ENCODE results near the gene CLTB.
"Not testable (repeated sequence)": the region's sequence is repeated elsewhere in the genome, so short reads cannot be mapped to it uniquely, and the experiment has no call there.

Gene CLTB

DNA sequence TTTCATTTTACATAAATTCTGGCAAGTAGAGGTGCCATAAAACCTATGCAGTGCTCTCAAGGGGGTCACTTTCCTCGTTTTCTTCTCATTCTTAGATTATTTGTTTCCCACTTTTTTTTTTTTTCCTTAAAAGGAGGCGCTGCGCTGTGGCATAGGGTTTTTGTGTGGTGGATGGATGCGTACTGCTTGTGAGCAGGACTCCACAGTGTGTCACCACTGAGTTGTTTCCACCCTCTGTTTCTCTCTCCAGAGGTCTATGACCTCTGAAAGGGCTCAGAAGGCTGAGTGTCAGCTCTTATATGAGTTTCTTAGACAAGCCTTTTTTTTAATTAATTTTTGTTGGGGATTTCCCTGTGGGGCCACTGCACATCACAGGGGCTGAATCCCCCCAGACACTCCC is 13.6 kb upstream of the CLTB start:
- in situ Hi-C loops (cut with MboI; ENCODE audit: low sequenced_read_pairs), result no loop called here

DNA sequence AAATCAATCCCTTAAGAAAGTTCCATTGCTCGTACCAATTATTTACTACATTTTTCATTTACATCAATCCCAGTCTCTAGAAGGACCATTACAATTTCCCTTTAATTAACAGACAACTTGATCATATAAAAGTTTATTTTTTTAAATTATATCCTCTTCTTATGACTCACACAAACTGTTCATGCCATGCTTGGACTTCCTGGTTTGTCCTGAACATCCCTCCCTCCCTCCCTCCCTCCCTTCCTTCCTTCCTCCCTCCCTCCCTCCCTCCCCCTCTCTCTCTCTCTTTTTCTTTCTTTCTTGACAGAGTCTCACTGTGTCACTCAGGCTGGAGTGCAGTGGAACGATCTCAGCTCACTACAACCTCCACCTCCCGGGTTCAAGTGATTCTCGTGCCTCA is 11.6 kb upstream of the CLTB start:
- in situ Hi-C loops (cut with MboI; ENCODE audit: low sequenced_read_pairs), result no loop called here

DNA sequence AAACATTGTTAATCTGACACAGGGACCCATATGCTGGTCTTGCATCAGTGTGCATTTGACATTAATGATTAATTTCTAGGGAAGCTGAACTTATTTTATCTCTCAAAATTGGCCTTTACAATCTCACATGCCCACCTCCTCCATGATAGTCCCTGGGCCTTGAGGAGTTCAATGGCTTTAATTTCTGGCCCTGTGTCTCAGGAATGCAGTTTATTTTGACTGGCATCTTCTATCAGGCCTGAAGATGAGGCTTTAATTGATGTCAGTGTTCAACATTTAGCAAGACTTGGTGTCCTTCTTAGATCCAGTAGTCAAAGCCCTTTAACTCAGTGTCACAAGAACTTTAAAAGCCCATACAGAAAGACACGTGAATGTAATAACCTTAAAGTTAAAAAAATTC is 10.5 kb upstream of the CLTB start:
- in situ Hi-C loops (cut with MboI; ENCODE audit: low sequenced_read_pairs), result no loop called here

DNA sequence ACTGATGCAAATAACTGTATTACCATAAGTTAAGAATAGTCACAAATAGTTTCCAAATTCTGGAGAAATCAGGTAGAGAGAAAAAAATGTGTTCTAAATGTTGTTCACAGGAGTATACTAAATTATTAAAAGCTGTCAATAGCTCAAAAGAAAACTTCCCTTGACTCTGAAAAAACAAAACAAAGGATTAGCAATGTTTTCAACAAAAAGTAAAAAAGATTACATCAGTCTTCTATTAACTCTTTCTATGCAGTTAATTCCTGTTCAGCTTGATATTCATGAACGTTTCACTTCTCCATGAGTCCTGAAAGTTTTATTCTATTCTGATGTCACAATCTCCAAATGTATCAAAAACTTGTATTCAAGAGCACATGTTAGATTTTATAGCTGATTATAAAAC is 9.5 kb upstream of the CLTB start:
- in situ Hi-C loops (cut with MboI; ENCODE audit: low sequenced_read_pairs), result no loop called here

DNA sequence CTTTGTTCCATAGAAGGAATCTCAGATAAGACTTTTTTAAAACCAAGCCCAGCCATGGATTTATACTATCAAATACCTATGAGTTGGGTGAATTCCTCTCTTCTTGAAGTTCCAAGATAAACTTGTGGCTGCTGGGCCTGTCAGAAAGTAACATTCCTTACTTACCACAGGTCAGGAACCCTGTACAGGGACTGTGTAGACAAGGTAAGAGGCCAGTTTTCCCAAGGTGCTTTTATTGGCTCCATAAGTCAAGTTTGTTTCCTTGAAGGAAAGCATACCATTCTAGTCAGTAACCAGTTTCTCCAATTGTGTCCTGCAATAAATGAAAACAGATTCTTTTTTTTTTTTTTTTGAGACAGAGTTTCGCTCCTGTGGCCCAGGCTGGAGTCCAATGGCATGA is 8.8 kb upstream of the CLTB start:
- in situ Hi-C loops (cut with MboI; ENCODE audit: low sequenced_read_pairs), result no loop called here

DNA sequence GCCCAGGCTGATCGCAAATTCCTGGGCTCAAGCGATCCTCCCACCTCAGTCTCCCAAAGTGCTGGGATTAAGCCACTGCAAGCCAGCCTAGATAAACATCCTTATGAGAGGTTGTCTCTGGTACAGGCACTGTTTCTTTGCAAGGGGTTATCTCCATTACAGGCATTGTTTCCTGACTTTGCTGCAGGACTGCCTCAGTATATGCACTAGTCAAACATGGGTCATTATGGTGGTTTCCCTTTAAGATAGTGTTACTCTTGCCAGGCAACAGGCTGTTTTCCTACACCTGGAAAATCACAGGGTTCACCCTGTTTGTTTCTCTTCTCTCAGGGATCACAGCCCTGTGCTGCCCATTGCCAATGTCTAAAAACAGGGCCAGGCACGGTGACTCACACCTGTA is 7.8 kb upstream of the CLTB start:
- in situ Hi-C loops (cut with MboI; ENCODE audit: low sequenced_read_pairs), result no loop called here

DNA sequence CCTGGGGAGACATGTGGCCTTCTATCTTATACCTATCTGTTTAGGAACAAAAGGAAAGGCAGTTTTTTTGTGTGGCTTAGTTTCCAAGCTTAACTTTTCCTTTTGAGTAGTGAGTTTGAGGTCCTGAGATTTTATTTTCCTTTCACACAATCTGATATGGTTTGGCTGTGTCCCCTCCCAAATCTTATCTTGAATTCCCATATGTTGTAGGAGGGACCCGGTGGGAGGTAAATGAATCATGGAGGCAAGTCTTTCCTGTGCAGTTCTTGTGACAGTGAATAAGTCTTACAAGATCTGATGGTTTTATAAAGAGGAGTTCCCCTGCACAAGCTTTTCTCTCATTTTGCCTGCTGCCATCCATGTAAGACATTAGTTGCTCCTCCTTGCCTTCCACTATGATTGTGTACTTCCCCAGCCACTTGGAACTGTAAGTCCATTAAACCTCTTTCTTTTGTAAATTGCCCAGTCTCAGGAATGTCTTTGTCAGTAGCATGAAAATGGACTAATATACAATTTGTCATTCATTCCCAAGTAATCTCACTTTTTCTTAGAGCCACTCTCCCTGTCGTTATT is 4.7 kb upstream of the CLTB start:
- in situ Hi-C loops (cut with MboI; ENCODE audit: low sequenced_read_pairs), result no loop called here

DNA sequence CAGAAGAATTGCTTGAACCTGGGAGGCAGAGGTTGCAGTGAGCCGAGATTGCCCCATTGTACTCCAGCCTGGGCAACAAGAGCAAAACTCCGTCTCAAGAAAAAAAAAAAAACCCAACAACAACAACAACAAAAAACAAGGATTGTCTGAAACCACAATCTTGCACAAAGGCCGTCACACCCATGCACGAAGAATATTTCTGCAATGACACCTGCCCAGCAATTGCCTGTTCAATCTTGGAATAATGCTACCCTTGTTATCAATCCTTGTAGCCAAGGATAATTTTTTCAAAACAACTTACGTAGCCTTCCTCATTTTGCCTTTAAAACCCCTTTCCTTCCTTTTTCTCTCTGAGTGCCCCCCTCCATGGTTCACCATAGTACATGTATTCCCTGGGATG is 3.7 kb upstream of the CLTB start:
- in situ Hi-C loops (cut with MboI; ENCODE audit: low sequenced_read_pairs), result no loop called here

DNA sequence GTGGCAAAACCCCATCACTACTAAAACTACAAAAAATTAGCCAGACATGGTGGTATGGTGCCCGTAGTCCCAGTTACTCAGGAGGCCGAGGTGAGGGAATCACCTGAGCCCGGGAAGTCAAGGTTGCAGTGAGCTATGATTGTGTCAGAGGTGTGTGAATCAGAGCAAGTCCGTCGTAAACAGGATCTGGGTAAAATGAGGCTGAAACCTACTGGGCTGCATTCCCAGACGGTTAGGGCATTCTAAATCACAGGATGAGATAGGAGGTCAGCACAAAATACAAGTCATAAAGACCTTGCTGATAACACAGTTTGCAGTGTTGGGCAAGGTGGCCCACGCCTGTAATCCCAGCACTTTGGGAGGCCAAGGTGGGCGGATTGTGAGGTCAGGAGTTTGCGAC is 1.9 kb upstream of the CLTB start:
- in situ Hi-C loops (cut with MboI; ENCODE audit: low sequenced_read_pairs), result no loop called here

DNA sequence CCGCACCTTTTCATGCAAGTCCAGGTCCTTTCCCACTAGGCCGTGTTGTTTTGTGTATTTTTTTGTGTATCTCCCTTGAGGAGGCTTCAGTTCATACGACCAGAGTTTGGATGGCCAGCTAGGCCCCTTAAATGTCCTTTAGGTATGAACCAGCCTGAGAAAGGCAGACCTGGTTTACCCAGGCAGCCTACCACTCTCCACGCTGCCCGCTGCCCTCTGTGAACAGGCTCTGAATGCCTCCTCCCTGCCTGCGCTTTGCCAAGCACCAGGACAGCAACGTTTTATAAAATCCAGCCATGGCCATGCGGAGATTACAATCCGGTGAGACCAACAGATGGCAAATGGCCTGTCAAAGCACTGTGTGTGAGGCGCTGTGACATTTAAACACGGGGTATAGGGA is 626 bp upstream of the CLTB start:
- in situ Hi-C loops (cut with MboI; ENCODE audit: low sequenced_read_pairs), result no loop called here

DNA sequence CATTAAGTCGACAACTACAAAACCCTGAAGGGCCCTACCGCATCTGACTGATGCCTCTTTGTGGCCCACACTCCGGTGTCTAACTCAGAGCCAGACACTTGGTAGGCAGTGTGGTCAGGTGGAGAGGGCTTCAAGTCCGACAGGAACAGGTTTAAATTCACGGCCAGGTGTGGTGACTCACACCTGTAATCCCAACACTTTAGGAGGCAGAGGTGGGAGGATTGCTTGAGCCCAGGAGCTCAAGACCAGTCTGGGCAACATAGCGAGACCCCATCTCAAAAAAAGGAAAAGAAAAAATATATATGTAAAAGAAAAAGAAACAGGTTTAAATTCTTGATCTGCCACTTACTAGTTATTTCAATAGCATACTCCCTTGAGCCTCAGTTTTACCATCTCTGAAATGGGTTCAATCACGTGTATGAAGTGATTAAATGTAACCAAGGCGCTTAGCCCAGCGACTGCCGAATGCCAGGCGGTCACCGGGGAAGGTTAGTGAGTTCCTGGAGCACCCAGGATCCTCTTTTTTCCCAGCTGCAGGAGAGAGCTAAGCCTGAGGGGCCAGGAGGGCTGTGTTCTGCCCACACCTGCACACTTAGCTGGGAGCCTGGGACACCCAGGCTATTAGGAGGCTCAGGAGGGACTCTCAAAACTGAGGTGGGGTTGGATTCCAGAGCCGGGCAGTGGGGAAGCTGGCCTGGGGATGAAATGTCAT is 943 bp downstream of the CLTB start:
- in situ Hi-C loops (cut with MboI; ENCODE audit: low sequenced_read_pairs), result no loop called here

DNA sequence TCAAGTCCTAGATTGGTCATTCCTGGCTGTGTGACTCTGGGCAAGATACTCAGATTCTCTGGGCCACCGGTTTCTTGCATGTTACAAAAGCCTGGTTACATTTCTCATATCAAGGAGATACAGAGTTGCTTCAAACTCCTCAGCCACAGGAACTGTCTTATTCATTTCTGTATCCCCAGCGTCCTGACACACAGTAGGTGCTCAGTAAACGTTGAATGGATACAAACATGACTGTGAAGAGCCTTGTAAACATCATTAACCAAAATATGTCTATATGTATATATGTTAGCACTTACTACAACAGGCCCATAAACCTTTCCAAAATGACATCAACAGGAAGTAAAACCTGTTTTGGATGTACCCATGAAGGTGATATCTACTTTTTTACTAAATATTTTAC is 1.6 kb downstream of the CLTB start:
- in situ Hi-C loops (cut with MboI; ENCODE audit: low sequenced_read_pairs), result no loop called here

DNA sequence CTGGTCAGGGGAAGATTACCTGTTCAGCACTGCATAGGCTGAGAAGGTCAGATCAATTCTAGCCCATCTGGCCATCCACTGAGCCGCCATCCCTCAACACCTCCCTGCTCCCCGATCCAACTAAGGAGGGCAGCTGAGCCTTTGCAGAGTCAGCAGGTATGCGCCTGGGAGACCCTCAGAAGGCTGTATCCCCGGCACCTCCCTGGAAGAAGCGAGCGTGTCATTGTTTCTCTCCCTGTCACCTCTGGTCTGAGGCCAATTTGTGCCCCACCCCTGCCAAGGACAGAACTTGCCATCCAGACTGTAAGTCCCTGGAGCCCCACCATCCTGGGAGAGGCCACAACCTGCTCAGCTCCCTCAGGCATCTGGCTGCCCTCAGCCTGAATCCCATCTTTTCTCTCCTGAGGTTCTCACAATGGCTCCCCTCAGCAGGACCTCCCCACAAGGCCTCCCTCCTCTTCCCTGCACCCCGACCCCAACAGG is 2.6 kb downstream of the CLTB start:
- in situ Hi-C loops (cut with MboI; ENCODE audit: low sequenced_read_pairs), result no loop called here

DNA sequence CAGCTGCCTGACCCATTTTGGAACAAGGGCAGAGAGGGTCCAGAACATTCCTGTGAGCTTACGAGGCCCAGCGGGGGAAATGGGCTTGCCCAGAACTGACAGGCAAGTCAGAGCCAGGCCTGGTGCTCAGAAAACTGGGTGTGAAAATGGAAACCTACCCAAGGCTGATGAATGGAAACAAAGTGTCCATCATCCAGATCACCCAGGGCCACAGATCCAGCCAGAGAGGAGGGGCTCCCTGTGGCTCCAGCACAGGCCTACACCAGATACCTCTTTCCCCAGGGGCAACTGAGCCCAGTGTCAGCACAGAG is 3.1 kb downstream of the CLTB start:
- in situ Hi-C loops (cut with MboI; ENCODE audit: low sequenced_read_pairs), result no loop called here

DNA sequence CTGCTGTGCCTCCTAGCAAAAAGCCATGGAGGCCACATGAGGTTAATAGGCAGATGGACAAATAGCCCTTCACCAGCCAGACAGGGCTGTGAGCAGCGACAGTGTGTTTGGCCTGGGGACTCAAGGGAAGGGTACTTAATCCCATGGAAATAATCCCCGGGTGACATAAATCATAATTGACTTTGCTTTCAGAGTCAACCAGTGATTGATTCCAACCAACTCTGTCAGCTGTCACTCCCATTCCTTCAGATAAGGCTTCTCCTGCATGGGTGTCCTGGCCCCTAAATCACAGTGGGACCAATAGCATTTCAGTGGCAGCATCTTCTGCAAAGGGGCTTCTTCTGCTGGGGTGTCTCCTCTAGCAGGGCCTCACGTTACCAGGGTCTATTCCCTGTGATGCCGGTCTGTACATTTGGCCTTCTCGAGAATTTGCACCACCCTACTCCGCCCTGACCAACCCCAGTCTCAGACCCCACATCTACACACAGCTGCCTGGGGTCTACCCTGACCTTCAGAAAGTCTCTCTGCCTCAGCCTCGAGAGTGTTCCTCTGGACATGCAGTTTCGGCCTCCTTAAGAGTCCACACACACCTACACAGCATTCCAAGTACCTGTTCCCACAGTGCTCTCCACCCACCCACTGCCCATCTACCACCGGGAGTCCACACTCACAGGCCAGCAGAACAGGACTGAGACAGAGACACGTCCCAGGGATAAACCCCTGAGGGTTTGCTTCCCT is 3.7 kb downstream of the CLTB start:
- in situ Hi-C loops (cut with MboI; ENCODE audit: low sequenced_read_pairs), result no loop called here

DNA sequence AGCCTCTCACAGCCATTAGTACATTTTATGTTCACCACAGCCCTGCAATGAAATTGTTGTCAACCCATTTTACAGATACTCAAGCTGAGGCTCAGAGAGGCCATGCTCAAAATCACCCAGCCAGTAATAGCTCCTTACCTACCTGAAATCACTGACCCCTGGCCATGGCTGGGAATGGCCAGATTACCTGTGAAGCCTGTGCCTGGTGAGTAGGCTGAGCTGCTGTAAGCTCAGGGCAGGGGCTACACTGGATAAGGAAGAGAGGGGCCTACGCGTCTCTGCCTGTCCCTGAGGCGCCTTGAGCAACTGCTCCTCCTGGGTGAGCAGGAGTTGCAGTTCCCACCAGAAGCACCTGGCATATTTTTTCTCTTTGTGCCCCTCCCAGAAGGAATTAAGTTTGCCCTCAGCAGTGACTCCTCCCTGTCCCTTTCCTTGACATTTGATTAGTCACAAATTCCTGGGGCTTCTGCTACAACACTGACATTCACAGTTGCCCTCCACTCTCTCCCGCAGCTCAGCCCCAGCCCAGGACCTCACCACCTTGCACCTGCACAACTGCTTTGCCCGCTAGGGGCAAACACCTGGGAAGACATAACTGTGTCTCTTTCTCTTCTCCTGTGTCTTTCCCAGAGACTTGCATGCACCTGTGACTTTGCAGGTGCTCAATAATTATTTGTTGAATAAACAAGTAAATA is 5.7 kb downstream of the CLTB start:
- in situ Hi-C loops (cut with MboI; ENCODE audit: low sequenced_read_pairs), result no loop called here

DNA sequence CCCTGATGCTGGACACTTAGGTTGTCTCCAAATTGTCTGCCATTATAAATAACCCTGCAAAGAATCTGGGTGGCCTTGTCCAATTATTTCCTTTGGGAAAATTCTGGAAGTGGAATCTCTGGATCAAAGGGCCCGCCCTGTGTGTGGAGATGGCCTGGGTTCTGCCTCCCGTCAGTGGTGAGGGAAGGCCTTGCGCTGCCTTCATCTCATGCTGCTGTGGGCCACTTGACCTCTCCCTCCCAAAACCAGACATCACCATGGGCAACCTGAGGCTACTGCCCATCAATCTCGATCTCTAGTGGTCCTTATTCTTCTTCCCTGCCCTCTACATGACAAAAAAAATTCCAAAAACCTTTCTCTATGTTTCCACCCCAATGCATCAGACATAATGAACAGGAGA is 6.6 kb downstream of the CLTB start:
- in situ Hi-C loops (cut with MboI; ENCODE audit: low sequenced_read_pairs), result no loop called here

DNA sequence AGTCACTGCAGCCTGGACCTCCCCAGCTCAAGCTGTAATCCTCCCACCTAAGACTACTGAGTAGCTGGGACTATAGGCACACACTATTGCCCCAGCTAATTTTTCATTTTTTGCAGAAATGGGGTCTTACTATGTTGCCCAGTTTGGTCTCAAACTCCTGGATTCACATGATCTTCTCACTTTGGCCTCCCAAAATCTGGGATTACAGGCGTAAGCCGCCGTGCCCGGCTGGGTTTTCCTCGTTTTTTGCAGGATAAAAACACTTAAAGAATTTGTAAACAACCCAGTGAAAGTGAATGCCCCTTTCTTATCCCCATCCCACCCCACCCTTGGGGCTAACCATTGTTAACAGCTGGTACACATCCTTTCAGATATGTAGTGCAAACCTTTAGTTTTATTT is 7.7 kb downstream of the CLTB start:
- in situ Hi-C loops (cut with MboI; ENCODE audit: low sequenced_read_pairs), result no loop called here

DNA sequence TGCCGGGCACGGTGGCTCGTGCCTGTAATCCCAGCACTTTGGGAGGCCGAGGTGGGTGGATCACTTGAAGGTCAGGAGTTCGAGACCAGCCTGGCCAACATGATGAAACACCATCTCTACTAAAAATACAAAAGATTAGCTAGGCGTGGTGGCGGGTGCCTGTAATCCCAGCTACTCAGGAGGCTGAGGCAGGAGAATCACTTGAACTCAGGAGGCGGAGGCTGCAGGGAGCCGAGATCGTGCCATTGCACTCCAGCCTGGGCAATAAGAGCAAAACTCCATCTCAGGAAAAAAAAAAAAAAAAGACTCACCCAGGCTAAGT is 8.1 kb downstream of the CLTB start:
- in situ Hi-C loops (cut with MboI; ENCODE audit: low sequenced_read_pairs), result not testable (repeated sequence)

DNA sequence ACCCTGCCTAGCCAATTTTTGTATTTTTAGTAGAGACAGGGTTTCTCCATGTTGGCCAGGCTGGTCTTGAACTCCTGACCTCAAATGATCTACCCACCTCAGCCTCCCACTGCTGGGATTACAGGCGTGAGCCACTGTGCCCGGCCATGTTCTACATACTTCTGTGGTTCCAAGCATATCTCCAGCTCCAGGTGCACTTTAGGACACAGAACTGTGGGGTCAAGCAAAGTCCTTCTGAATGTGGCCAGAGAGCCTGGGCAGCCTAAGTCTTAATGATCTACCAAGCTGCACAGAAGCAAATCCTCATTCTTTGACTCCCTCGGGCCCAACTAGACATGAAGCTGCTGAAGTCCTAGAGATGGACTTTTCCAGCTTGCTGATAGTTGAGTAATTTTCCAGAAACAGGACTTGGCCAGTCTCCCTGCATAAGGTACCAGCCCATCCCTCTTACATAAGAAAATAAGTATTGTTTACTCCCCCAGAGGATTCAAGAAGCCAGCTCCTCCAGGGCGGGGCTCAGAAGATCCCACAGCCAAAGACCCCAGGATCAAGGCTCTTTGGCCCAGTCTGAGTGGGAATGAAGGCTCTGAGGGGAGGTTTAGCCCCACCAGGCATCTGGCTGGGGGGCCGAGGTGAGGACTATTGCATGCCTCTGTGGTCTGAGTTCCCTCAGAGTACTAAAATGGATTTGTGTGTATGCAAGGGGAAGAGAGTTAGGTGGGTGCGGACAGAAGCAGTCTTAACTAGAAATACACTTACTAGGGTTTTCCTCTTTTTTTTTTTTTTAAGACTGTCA is 8.7 kb downstream of the CLTB start:
- in situ Hi-C loops (cut with MboI; ENCODE audit: low sequenced_read_pairs), result no loop called here

DNA sequence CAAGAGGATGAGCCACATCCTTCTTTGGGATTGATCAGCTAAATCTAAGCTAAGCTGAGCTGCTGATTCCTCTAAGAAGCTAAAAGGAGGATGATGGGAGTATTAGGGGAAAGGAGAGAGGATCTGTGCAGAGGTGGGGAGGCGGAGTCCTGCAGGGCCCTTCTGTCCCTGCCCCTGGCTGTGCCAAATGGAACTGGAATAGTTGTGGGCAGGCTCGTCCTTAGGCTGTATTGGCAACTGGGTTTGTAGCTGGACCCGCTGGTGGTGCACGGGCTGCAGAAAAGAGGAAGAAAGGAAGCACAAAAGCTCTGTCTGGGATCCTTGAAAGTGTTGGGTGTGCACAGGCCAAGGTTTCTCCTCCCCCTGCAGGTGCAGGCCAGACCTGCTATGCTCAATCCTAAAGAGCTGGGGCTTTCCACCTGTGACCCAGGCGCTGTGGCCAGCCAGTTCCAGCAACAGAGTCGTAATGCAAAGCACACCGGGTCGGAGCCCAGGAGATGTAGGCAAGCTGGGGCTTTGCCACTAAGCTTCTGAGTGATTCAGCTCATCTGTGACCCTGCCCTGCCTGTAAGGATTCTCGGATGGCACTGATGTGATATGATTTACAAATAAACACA is 9.8 kb downstream of the CLTB start:
- in situ Hi-C loops (cut with MboI; ENCODE audit: low sequenced_read_pairs), result no loop called here
